Measurements from ENCODE around the gene XRRA1.

Gene XRRA1

DNA sequence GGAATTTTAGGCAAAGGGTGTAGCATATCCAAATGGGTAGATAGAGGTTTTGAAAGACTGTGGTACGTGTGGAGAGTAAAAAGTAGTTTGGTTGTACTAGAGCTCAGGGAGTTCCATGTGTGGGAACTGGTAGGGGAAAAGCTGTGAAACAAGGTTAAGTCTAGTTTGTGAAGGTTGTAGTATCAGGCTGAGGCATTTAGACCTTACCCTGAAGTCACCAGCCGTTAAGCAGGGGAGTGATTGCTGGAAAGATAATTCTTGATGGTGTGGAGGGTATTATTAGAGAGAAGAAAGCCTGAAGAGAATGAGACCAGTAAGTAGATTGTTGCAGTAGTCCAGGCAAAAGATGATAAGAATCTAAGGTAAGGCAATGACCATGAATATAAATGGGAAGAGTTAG lies 132.2 kb downstream of the XRRA1 start:
- DNase-seq (ENCODE audit: low read depth, low spot score), result no peak
- no peaks in the 10 kb centered on the region for H3K9me3 ChIP-seq (ENCODE audit: insufficient read depth, low read length)
- no peaks in the 10 kb centered on the region for H3K4me1 ChIP-seq (ENCODE audit: insufficient read depth, insufficient read length)
- H3K4me3 ChIP-seq (ENCODE audit: insufficient read length, low read depth), result no peak overlapping the region
- peaks cover 8% of the 10 kb centered on the region for H3K36me3 ChIP-seq (ENCODE audit: insufficient read depth, insufficient read length, low read length)
- H3K27me3 ChIP-seq (ENCODE audit: insufficient read depth, insufficient read length), result no peaks in the 10 kb centered on the region
- TF ChIP-seq YY1 (IDR thresholded peaks at IDR 0.05; ENCODE audit: insufficient read depth, insufficient read length), result no peak
- no peak for TF ChIP-seq SUZ12 (IDR thresholded peaks at IDR 0.05; ENCODE audit: extremely low read depth, insufficient read depth, insufficient read length)
- TF ChIP-seq ZNF274 (IDR thresholded peaks at IDR 0.05; ENCODE audit: low read depth, low read length), result no peak
- H3K9ac ChIP-seq (ENCODE audit: insufficient read length, low read depth), result no peak overlapping the region

DNA sequence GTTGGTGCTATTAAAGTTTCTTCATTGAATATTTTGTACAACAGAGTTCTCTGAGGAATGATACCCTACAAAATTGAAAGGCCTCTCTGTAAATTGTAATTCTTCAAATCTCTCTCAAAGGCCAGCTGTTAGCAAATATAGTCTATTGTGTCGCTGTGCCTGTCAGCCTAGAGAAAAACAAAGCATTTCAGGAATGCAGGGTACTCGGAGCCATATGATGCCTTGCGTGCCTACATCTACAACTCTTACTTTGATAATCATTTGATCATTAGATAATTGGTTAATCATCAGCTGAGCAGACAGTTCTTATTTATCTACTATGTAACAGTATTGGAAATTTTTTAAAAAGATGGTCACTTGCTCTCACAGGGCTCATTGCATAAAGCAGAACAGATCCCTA lies 132.9 kb downstream of the XRRA1 start:
- H3K4me1 ChIP-seq (ENCODE audit: insufficient read depth, insufficient read length), result no peaks in the 10 kb centered on the region
- no peak for DNase-seq (ENCODE audit: low read depth, low spot score)
- peaks cover 9% of the 10 kb centered on the region for H3K36me3 ChIP-seq (ENCODE audit: insufficient read depth, insufficient read length, low read length)
- H3K9me3 ChIP-seq (ENCODE audit: insufficient read depth, low read length), result no peaks in the 10 kb centered on the region
- H3K9ac ChIP-seq (ENCODE audit: insufficient read length, low read depth), result no peak overlapping the region
- H3K27me3 ChIP-seq (ENCODE audit: insufficient read depth, insufficient read length), result no peaks in the 10 kb centered on the region
- TF ChIP-seq ZNF274 (IDR thresholded peaks at IDR 0.05; ENCODE audit: low read depth, low read length) (no peak), SUZ12 (IDR thresholded peaks at IDR 0.05; ENCODE audit: extremely low read depth, insufficient read depth, insufficient read length) (no peak), YY1 (IDR thresholded peaks at IDR 0.05; ENCODE audit: insufficient read depth, insufficient read length) (no peak)
- H3K4me3 ChIP-seq (ENCODE audit: insufficient read length, low read depth), result no peak overlapping the region

DNA sequence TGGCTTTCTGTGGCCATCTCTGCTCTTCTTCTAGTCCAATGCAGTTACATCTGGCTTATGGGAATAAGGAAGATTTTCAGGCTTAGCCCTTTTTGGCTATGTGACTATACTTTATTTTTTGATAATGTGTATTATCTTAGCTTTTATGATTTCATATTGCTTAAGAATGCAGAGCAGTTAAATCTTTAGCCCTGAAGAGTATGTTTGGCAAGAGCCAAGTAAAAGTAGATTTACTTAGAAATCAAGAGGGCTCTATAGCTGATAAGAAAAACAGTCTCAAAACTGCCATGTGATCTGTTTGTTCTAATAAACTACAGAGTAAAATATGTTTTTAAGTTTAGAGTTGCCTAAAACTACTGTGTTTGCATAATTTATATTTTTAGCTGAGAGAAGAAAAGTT lies 139.1 kb downstream of the XRRA1 start:
- peaks cover 5% of the 10 kb centered on the region for H3K36me3 ChIP-seq (ENCODE audit: insufficient read depth, insufficient read length, low read length)
- H3K27me3 ChIP-seq (ENCODE audit: insufficient read depth, insufficient read length), result no peaks in the 10 kb centered on the region
- no peak overlapping the region for H3K9ac ChIP-seq (ENCODE audit: insufficient read length, low read depth)
- no peaks in the 10 kb centered on the region for H3K4me1 ChIP-seq (ENCODE audit: insufficient read depth, insufficient read length)
- no peak for TF ChIP-seq SUZ12 (IDR thresholded peaks at IDR 0.05; ENCODE audit: extremely low read depth, insufficient read depth, insufficient read length)
- no peak for TF ChIP-seq ZNF274 (IDR thresholded peaks at IDR 0.05; ENCODE audit: low read depth, low read length)
- no peak for TF ChIP-seq YY1 (IDR thresholded peaks at IDR 0.05; ENCODE audit: insufficient read depth, insufficient read length)
- DNase-seq (ENCODE audit: low read depth, low spot score), result no peak
- no peak overlapping the region for H3K4me3 ChIP-seq (ENCODE audit: insufficient read length, low read depth)
- no peaks in the 10 kb centered on the region for H3K9me3 ChIP-seq (ENCODE audit: insufficient read depth, low read length)

DNA sequence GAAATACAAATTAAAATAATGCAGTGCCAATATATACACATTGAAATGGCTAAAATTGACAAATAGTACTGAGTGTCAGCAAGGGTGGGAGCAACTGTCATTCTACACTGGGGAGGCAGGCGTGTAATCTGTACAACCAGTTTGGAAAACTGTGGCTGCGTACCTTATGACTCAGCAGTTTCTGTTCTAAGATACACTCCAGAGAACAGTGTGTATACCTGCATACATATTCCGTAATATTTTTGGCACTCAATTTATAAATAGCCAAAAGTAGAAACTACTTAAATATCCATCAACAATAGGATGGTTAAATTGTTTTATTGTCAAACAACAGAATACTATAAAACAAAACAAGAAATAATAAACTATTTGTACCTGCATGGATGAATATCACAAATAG lies 142.6 kb downstream of the XRRA1 start:
- H3K9me3 ChIP-seq (ENCODE audit: insufficient read depth, low read length), result no peaks in the 10 kb centered on the region
- H3K4me1 ChIP-seq (ENCODE audit: insufficient read depth, insufficient read length), result no peaks in the 10 kb centered on the region
- no peaks in the 10 kb centered on the region for H3K27me3 ChIP-seq (ENCODE audit: insufficient read depth, insufficient read length)
- peaks cover 5% of the 10 kb centered on the region for H3K36me3 ChIP-seq (ENCODE audit: insufficient read depth, insufficient read length, low read length)
- no peak for DNase-seq (ENCODE audit: low read depth, low spot score)
- H3K4me3 ChIP-seq (ENCODE audit: insufficient read length, low read depth), result no peak overlapping the region
- no peak overlapping the region for H3K9ac ChIP-seq (ENCODE audit: insufficient read length, low read depth)
- TF ChIP-seq SUZ12 (IDR thresholded peaks at IDR 0.05; ENCODE audit: extremely low read depth, insufficient read depth, insufficient read length) (no peak), ZNF274 (IDR thresholded peaks at IDR 0.05; ENCODE audit: low read depth, low read length) (no peak), YY1 (IDR thresholded peaks at IDR 0.05; ENCODE audit: insufficient read depth, insufficient read length) (no peak)

DNA sequence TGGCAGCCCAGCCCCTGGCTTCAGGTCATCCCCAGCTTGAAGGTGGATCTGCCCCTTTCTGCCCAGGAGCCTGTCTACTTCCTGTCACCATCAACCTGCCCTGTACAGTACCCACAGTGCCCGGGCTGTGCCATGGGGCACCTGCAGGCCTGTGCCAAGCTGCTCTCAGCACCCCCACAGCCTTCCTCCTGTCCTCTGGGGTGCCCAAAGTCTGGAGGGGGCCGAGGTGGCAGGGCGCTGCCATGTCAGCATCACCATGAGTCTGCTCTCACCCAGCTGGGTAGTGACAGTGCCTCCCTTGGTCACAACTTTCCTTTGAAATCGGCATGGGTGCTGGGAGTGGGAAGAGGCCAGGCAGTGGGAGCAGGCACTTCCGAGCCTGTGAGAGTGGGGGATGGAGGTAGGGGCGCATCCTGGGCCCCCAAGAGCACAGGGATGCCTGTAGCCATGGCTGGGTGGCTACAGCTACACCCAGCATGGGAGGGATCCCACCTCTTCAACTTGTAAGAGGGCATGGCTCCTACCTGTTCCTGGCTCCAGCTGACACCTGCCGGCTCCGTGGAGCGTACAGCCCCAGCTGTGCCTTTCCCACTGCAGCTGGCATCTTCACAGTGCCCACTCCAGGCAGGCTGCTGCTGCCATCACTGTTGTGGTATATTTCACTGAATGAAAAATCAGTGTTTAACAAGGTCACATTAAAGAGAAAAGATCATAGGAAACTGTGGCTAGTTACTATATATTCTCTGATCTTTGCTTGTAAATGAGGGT lies 157.4 kb downstream of the XRRA1 start:
- no peaks in the 10 kb centered on the region for H3K4me1 ChIP-seq (ENCODE audit: insufficient read depth, insufficient read length)
- no peak for DNase-seq (ENCODE audit: low read depth, low spot score)
- no peak overlapping the region for H3K4me3 ChIP-seq (ENCODE audit: insufficient read length, low read depth)
- H3K9me3 ChIP-seq (ENCODE audit: insufficient read depth, low read length), result peaks cover 7% of the 10 kb centered on the region
- H3K36me3 ChIP-seq (ENCODE audit: insufficient read depth, insufficient read length, low read length), result peaks cover 28% of the 10 kb centered on the region
- no peak for TF ChIP-seq ZNF274 (IDR thresholded peaks at IDR 0.05; ENCODE audit: low read depth, low read length)
- TF ChIP-seq SUZ12 (IDR thresholded peaks at IDR 0.05; ENCODE audit: extremely low read depth, insufficient read depth, insufficient read length), result no peak
- H3K27me3 ChIP-seq (ENCODE audit: insufficient read depth, insufficient read length), result no peaks in the 10 kb centered on the region
- H3K9ac ChIP-seq (ENCODE audit: insufficient read length, low read depth), result no peak overlapping the region
